Gastrocnemius medialis (tissue), 4 donors: Measurements from ENCODE around the gene TRAPPC14.

Experiments used
- POLR2A ChIP-seq, 2 donors: fragments of 450-650 bp; IDR thresholded peaks; one replicate each; pipeline ENCODE4 v1.6.1; 2017; ENCODE audit warnings: antibody characterized with exemption in 2 of 2, mild to moderate bottlenecking in 2 of 2, moderate library complexity in 2 of 2
- TF ChIP-seq, protein P1 (sequence below), 5 experiments: fragments of 450-650 bp in 3 of 5; fragments of 200-600 bp in 2 of 5; sonication (generic) in 2 of 5; IDR thresholded peaks in 4 of 5; conservative IDR thresholded peaks in 1 of 5; 1 replicate in 4 of 5; 2 replicates in 1 of 5; pipeline ENCODE4 v1.5.1; 2016 to 2019; ENCODE audit warnings: antibody characterized with exemption in 5 of 5, mild to moderate bottlenecking in 3 of 5, moderate library complexity in 3 of 5

DNA sequence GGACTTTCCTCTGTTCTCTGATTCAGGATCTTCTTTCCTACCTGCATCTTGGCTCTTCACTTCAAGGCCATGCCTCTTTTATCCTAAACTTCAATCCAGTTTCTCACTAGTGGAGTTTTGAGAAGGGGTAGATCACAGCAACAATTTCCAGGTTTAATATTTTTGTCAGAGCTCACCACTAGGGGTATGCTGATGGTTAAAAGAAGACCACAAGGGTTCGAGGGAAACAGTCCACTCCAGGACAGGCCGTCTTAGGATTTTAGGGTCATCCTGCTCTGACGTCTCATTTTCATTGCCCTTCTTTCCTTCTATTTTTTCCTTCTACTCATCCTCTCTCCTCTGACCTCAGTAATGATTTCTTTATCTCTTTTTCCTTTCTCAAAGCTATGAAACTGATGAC, 30.5 kb upstream of the TRAPPC14 start:
- TF ChIP-seq, protein P1, sequence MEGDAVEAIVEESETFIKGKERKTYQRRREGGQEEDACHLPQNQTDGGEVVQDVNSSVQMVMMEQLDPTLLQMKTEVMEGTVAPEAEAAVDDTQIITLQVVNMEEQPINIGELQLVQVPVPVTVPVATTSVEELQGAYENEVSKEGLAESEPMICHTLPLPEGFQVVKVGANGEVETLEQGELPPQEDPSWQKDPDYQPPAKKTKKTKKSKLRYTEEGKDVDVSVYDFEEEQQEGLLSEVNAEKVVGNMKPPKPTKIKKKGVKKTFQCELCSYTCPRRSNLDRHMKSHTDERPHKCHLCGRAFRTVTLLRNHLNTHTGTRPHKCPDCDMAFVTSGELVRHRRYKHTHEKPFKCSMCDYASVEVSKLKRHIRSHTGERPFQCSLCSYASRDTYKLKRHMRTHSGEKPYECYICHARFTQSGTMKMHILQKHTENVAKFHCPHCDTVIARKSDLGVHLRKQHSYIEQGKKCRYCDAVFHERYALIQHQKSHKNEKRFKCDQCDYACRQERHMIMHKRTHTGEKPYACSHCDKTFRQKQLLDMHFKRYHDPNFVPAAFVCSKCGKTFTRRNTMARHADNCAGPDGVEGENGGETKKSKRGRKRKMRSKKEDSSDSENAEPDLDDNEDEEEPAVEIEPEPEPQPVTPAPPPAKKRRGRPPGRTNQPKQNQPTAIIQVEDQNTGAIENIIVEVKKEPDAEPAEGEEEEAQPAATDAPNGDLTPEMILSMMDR (IDR thresholded peaks at IDR 0.05 in 4 of 5, conservative IDR thresholded peaks at IDR 0.05 in 1 of 5) = no peak
- TF ChIP-seq POLR2A (IDR thresholded peaks at IDR 0.05) = no peak
